Calu3 (cell line): ENCODE data around the gene ATP6V1G1. TPM values are rescaled to one million over a fixed set of nuclear protein-coding genes. Genes with fewer than 3 reads are reported as not detected.

Source experiments
- BruUV-seq: library from RNA; stranded (reverse); fragments of 400-500 nt; replicated peaks from 2 replicates; lab custom pipeline; 2021; lab: Mats Ljungman, UMichigan
- CTCF ChIA-PET: fragments of 300-600 bp; sonication (Branson Sonifier 250); formaldehyde crosslinking; loops from one replicate; lab custom pipeline; 2022; ENCODE audit warnings: antibody characterized with exemption; lab: Charles Lee
- DNase-seq: peaks from one replicate; pipeline ENCODE4 v3.0.0; 2022
- H3K27ac Mint-ChIP-seq: one replicate; pipeline ENCODE4 v1.8.0; 2022; ENCODE audit warnings: mixed read lengths; ENCODE audit not compliant: unreplicated experiment
- H3K27me3 Mint-ChIP-seq: one replicate; pipeline ENCODE4 v1.8.0; 2022; ENCODE audit warnings: mixed read lengths; ENCODE audit not compliant: unreplicated experiment
- H3K36me3 Mint-ChIP-seq: one replicate; pipeline ENCODE4 v1.8.0; 2022; ENCODE audit warnings: mild to moderate bottlenecking, moderate library complexity, mixed read lengths; ENCODE audit not compliant: insufficient read depth, unreplicated experiment
- H3K4me1 Mint-ChIP-seq: one replicate; pipeline ENCODE4 v1.8.0; 2022; ENCODE audit warnings: mild to moderate bottlenecking, low read depth, mixed read lengths; ENCODE audit not compliant: unreplicated experiment
- H3K4me3 Mint-ChIP-seq: one replicate; pipeline ENCODE4 v1.8.0; 2022; ENCODE audit warnings: mild to moderate bottlenecking, low read depth, moderate library complexity, mixed read lengths; ENCODE audit not compliant: unreplicated experiment
- H3K9me3 Mint-ChIP-seq: one replicate; pipeline ENCODE4 v1.8.0; 2022; ENCODE audit warnings: low read depth, mixed read lengths; ENCODE audit not compliant: unreplicated experiment
- intact Hi-C: fragments of 100-400 bp; cut with micrococcal nuclease; formaldehyde crosslinking; loops from one replicate; pipeline ENCODE4 v1.10.0; 2022; ENCODE audit not compliant: unreplicated experiment
- total RNA-seq: library from RNA; stranded (reverse); gene quantifications from 2 replicates; pipeline ENCODE4 v1.2.3, GENCODE V29; 2022
- TF ChIP-seq, protein P1 (sequence below): fragments of 200-600 bp; IDR thresholded peaks from one replicate; pipeline ENCODE4 v1.8.0; 2022; ENCODE audit warnings: antibody characterized with exemption; ENCODE audit not compliant: unreplicated experiment

The ATP6V1G1 gene
- total RNA-seq, 1 experiment from 2014 or later = 50.1 TPM

DNA sequence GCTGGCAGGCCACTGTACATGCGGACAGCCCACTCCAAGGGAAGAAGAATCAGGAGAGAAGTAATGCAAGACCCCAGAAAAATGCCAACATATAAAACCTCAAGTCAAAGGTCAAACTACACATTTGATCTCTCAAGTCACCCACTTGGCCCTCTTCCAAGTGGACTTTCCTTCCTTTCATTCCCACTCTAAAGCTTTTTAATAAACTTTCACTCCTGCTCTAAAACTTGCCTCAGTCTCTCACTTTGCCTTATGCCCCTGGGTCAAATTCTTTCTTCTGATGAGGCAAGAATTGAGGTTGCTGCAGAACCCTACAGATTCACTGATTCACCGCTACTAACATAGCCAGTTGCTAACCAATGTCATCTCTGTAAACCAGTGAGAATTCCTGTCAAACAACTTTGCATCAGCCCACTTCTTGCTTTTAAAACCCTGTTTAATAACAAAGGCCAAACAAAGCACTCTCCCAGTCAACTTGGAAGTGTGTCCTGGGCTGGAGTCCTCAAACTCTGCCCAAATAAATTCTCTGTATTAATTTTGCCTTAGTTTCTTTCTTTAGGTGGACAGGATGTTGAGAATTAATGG is 6.9 kb upstream of the ATP6V1G1 start:
- no TSS peak for BruUV-seq
- intact Hi-C loops = no loop called here
- DNase-seq = no peak
- Mint-ChIP-seq H3K9me3 (no peaks in the 10 kb centered on the region), H3K36me3 (no peaks in the 10 kb centered on the region), H3K4me1 (no peaks in the 10 kb centered on the region), H3K27ac (peak overlapping the region; percentile 63), H3K27me3 (peaks cover 21% of the 10 kb centered on the region), H3K4me3 (no peak overlapping the region)
- CTCF ChIA-PET = no interaction called here
- TF ChIP-seq, protein P1, sequence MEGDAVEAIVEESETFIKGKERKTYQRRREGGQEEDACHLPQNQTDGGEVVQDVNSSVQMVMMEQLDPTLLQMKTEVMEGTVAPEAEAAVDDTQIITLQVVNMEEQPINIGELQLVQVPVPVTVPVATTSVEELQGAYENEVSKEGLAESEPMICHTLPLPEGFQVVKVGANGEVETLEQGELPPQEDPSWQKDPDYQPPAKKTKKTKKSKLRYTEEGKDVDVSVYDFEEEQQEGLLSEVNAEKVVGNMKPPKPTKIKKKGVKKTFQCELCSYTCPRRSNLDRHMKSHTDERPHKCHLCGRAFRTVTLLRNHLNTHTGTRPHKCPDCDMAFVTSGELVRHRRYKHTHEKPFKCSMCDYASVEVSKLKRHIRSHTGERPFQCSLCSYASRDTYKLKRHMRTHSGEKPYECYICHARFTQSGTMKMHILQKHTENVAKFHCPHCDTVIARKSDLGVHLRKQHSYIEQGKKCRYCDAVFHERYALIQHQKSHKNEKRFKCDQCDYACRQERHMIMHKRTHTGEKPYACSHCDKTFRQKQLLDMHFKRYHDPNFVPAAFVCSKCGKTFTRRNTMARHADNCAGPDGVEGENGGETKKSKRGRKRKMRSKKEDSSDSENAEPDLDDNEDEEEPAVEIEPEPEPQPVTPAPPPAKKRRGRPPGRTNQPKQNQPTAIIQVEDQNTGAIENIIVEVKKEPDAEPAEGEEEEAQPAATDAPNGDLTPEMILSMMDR = no peak

DNA sequence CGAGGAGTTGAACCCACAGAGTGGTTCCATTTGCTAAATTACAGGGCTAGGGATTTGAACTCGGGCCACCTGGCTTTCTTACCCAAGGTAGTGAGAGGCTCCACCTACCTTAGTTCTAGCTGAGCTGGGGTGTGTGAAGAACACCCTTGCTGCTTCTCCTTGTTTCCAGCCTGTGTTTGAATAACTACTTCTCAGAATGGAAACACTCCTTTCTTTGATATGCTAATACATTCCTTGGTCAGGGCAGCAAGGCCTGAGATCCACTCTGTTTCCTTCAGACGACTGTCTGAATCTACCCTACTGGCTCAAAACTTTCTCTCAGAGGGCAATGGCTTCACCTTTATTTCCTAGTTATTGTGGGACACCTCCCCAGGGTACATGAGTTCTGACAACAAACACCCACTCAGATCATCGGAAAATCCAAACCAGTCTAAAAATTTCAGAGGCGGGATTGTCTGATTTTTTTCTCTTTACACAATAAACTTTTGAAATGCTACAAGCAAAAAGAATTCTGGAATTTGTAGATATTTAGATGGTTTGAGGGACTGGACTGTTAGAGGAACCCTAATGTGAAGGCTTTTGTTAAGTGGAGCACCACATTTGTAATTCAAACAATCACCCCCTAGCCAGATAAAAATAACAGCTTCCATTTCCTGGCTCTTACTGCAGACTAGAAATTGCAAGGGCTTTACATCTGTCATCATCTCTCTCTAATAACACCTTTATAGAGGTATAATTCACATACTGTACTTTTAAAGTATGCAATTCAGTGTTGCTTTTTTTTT is 4.0 kb upstream of the ATP6V1G1 start:
- TF ChIP-seq, protein P1 = no peak
- no peak overlapping the region for H3K27ac Mint-ChIP-seq
- no peak for DNase-seq
- peaks cover 18% of the 10 kb centered on the region for H3K36me3 Mint-ChIP-seq
- BruUV-seq = no TSS peak
- H3K27me3 Mint-ChIP-seq = peaks cover 12% of the 10 kb centered on the region
- CTCF ChIA-PET = no interaction called here
- H3K4me1 Mint-ChIP-seq = no peaks in the 10 kb centered on the region
- intact Hi-C loops = no loop called here
- H3K4me3 Mint-ChIP-seq = no peak overlapping the region
- no peaks in the 10 kb centered on the region for H3K9me3 Mint-ChIP-seq

DNA sequence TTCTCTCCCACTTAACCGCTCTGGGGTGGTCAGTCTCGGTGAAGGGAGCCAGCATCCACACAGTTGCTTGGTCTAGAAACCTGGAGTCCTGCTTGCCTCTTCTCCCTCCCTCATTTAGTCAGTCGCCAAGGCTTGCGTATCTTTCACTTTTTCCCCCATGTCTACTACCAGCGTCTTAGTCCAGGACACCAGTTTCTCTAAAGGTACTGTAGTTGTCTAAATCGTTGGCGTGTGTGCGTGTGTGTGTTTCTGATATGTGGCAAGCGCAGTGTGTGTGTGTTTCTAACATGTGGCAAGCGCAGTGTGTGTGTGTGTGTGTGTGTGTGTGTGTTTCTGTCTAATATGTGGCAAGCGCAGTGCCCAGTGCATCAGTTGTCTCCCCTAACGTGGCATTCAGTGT is 641 bp downstream of the ATP6V1G1 start:
- Mint-ChIP-seq H3K27ac (peak overlapping the region; percentile 91), H3K36me3 (peaks cover 51% of the 10 kb centered on the region), H3K9me3 (no peaks in the 10 kb centered on the region), H3K4me3 (peak overlapping the region; percentile 83), H3K27me3 (peaks cover 12% of the 10 kb centered on the region), H3K4me1 (peaks cover 13% of the 10 kb centered on the region)
- no TSS peak for BruUV-seq
- intact Hi-C loops = loop anchor here (5.0 kb wide), 1 partner anchor 101 kb away; no protein-coding TSS in a partner anchor
- DNase-seq = no peak
- CTCF ChIA-PET = interaction anchor here (0.7 kb wide), 1 partner anchor 26 kb away, joined by 3 read pairs; no protein-coding TSS in a partner anchor
- TF ChIP-seq, protein P1 = no peak

DNA sequence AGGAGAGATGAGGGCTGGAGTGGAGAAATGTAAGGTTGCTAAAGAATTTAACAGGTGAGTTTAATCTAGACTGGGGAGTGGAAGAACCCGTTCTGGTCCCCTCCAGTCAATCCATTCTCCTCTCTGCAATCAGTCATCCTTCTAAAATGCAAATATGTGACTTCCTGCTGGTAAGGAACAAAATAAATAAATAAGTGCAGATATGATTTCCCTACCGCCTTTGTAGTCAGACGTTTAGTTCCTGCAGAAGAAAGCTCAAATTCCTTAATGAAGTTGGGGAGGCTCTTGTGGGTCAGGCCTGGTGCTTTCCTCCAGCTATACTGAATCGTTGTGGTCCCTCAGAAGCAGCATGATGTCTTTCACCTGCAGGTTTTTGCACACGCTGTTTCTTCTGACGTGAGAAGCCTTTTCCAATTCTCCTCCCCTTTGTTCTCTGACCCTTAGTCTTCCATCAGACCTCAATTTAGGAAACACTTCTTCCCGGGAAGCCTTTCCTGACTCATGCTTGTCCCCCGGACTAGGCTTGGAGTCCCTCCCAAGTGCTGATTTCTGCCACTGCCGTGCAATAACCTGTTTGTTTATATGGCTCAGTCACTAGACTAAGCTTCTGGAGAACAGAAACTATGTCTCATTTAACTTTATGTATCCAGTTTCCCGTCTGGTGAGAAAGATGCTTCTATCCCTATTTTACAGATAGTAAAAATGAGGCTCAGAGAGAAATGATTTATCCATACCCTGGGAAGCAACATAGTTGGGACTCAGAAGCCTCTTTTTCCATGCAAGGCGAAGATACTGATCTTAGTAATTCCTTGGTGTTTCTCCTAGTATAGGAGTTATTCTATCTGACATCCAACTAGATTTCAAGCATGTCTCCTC is 1.3 kb downstream of the ATP6V1G1 start:
- H3K4me1 Mint-ChIP-seq = peaks cover 13% of the 10 kb centered on the region
- CTCF ChIA-PET = no interaction called here
- H3K27ac Mint-ChIP-seq = peak overlapping the region; percentile 91
- BruUV-seq = TSS peak; percentile 53
- no peaks in the 10 kb centered on the region for H3K9me3 Mint-ChIP-seq
- peaks cover 12% of the 10 kb centered on the region for H3K27me3 Mint-ChIP-seq
- H3K4me3 Mint-ChIP-seq = peak overlapping the region; percentile 83
- no peak for DNase-seq
- peaks cover 51% of the 10 kb centered on the region for H3K36me3 Mint-ChIP-seq
- intact Hi-C loops = loop anchor here (5.0 kb wide), 1 partner anchor 102 kb away; no protein-coding TSS in a partner anchor
- TF ChIP-seq, protein P1 = no peak
